Measurements from ENCODE around the gene VSTM2B.

DNA sequence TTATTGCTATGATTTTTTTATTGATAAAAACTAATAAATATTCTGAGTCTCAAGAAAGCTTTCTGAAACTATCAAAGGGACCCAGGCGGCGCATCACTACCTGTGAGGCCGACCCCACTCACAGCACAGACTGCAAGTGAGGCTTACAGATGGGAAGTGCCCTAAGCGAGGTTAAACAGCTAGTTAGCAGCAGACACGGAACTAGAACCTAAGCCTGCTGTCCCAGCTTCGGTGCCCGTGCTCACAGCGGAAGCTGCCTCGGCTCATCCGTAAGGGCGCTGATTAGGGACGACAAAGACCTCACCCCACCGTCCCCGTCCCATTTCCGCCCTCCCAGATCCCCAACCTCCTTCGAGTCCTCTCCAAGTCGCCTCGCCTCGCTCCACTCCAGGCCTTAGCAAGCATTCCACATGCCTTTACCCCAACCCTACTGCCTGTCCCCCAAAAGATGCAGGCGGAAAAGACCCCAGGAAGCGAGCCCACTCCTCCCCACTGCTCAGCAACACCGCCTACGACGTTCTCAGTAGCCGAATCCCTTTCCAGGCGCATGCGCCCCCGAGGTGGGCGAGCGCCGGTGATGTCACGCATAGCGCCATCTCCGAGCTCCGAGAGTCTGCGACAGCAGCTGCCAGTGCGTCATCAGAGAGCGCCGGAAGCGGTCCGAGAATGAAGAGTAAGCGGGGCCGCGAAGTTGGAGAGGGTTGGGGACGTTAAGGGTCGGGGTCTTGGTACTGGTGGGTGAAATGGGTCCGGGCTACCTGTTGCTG is 80.0 kb downstream of the VSTM2B start, which contains the start of gene POP4:
- TF ChIP-seq SNAI2 (CRISPR knock-in tag; IDR thresholded peaks at IDR 0.05), result no peak
- TF ChIP-seq, protein P1, sequence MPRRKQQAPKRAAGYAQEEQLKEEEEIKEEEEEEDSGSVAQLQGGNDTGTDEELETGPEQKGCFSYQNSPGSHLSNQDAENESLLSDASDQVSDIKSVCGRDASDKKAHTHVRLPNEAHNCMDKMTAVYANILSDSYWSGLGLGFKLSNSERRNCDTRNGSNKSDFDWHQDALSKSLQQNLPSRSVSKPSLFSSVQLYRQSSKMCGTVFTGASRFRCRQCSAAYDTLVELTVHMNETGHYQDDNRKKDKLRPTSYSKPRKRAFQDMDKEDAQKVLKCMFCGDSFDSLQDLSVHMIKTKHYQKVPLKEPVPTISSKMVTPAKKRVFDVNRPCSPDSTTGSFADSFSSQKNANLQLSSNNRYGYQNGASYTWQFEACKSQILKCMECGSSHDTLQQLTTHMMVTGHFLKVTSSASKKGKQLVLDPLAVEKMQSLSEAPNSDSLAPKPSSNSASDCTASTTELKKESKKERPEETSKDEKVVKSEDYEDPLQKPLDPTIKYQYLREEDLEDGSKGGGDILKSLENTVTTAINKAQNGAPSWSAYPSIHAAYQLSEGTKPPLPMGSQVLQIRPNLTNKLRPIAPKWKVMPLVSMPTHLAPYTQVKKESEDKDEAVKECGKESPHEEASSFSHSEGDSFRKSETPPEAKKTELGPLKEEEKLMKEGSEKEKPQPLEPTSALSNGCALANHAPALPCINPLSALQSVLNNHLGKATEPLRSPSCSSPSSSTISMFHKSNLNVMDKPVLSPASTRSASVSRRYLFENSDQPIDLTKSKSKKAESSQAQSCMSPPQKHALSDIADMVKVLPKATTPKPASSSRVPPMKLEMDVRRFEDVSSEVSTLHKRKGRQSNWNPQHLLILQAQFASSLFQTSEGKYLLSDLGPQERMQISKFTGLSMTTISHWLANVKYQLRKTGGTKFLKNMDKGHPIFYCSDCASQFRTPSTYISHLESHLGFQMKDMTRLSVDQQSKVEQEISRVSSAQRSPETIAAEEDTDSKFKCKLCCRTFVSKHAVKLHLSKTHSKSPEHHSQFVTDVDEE (CRISPR knock-in tag; IDR thresholded peaks at IDR 0.05), result no peak
- TF ChIP-seq ARNTL (CRISPR knock-in tag; IDR thresholded peaks at IDR 0.05; ENCODE audit: borderline replicate concordance, low read depth), result no peak
- TF ChIP-seq BACH2 (CRISPR knock-in tag; IDR thresholded peaks at IDR 0.05; ENCODE audit: borderline replicate concordance), result no peak
- no peak for TF ChIP-seq OSR1 (CRISPR knock-in tag; IDR thresholded peaks at IDR 0.05)
- TF ChIP-seq, protein P2, sequence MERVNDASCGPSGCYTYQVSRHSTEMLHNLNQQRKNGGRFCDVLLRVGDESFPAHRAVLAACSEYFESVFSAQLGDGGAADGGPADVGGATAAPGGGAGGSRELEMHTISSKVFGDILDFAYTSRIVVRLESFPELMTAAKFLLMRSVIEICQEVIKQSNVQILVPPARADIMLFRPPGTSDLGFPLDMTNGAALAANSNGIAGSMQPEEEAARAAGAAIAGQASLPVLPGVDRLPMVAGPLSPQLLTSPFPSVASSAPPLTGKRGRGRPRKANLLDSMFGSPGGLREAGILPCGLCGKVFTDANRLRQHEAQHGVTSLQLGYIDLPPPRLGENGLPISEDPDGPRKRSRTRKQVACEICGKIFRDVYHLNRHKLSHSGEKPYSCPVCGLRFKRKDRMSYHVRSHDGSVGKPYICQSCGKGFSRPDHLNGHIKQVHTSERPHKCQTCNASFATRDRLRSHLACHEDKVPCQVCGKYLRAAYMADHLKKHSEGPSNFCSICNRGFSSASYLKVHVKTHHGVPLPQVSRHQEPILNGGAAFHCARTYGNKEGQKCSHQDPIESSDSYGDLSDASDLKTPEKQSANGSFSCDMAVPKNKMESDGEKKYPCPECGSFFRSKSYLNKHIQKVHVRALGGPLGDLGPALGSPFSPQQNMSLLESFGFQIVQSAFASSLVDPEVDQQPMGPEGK (CRISPR knock-in tag; IDR thresholded peaks at IDR 0.05; ENCODE audit: borderline replicate concordance), result no peak
- no peak for TF ChIP-seq RARB (CRISPR knock-in tag; IDR thresholded peaks at IDR 0.05)
- TF ChIP-seq CSDC2 (CRISPR knock-in tag; IDR thresholded peaks at IDR 0.05), result no peak
- TF ChIP-seq PPARA (CRISPR knock-in tag; IDR thresholded peaks at IDR 0.05; ENCODE audit: borderline replicate concordance), result no peak
- no peak for TF ChIP-seq ZC3H10 (CRISPR knock-in tag; IDR thresholded peaks at IDR 0.05)
- TF ChIP-seq ZNF8 (CRISPR knock-in tag; IDR thresholded peaks at IDR 0.05), result no peak
- no peak for TF ChIP-seq ZFP3 (CRISPR knock-in tag; IDR thresholded peaks at IDR 0.05)
- no peak for TF ChIP-seq ESRRG (CRISPR knock-in tag; IDR thresholded peaks at IDR 0.05)

Measured in SK-N-SH treated with all-trans-retinoic acid at 6 μM for 48 hours (cell line).